GM10266 (cell line): ENCODE data around the gene GBGT1.

Source experiments
- DNase-seq: peaks from one replicate; pipeline ENCODE4 v3.0.0; 2012; ENCODE audit errors: extremely low spot score
- CTCF ChIP-seq: IDR thresholded peaks from 2 replicates; pipeline ENCODE4 v1.5.1; 2012; ENCODE audit warnings: mild to moderate bottlenecking, low read depth; ENCODE audit not compliant: control insufficient read depth, insufficient read depth; ENCODE audit errors: missing control alignments

The GBGT1 gene

DNA sequence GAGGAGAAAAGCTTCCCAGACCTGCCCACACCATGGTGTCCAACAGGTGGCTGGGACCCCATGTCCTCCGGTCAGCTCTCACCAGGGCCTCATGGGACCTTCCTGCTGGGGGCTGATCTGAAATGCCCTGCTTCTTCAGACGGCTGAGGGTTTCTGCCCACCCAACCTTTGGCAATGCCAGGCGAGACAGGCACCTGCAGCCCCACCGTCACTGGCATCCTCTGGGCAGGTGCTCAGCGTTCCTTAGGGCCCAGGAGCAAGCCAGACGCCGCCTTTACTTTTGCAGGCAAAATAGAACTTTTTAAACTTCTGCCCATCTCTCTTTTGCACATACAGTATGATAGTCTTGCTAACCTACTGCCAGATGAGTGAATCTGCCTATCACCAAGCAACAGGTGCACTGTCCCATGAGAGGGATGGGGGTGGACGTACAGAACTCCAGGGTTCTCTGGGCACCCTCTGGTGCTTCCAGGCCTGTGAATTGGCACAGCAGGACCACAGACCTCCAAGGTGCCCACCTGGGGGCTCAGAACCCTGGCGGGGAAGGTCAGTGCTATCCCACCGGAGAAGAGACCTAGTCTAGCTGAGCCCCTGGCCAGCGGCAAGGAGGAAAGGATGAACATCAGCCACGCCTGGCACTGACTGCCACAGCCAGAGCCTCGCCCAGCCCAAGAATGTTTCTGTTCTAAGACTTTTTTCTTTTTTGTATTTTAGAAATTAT is 37.9 kb upstream of the GBGT1 start:
- no peak for DNase-seq
- TF ChIP-seq CTCF, result no peak

DNA sequence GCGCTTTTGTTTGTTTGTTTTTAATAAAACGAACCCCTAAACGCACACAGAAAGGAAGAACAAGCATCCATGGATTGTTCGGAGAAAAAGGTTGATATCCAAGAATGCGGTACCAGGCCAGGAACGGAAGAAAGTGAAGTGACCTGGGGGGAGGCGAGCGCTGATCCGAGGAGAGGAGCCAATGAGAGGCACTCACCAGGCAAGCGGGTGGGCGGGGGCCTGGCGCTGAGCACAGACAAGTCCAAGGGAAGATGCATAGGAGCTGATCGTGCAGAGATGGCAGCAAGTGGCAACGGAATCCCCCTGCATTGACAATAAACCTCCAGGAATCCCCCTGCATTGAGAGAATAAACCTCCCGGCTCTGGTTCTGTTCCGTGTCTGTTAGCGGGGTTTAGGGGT is 36.9 kb upstream of the GBGT1 start:
- no peak for DNase-seq
- no peak for TF ChIP-seq CTCF

DNA sequence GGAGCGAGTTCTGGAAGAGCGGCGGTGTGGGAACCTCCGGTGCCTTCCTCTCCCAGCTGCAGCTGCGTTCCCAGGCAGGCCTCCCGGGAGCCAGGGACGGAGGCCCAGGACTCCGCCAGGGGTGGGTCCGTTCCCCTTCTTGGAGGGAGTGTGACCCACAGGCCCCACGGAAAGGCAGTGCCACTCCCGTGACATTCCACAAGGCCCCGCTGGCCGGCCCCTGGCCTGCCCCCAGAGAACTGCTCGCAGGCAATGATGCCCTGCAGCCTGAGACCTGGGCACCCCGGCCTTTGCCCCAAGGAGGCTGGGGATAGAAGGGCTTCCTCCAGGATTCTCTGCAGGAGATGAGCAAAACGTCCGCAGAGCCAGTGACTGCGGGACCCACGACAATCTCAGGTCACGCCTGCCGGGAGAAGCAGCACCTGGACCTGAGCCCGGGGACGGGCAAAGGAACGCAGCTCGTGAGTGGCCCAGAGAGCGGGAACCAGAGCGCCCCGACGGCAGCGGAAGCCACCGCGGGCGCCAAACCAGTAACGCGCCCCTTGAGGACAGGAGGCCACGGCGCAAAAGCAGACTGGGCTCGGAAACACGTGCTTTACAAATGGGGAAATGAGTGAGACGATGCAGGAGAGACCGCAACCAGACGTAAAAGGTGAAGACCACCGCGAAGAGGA is 36.1 kb upstream of the GBGT1 start:
- DNase-seq, result no peak
- no peak for TF ChIP-seq CTCF

GRCh38 chr9:133195029-133195428 is 31.3 kb upstream of the GBGT1 start:
- DNase-seq, result no peak
- TF ChIP-seq CTCF, result no peak

GRCh38 chr9:133194597-133194996 is 30.9 kb upstream of the GBGT1 start:
- no peak for TF ChIP-seq CTCF
- no peak for DNase-seq

GRCh38 chr9:133191989-133192388 is 28.3 kb upstream of the GBGT1 start:
- no peak for TF ChIP-seq CTCF
- no peak for DNase-seq

DNA sequence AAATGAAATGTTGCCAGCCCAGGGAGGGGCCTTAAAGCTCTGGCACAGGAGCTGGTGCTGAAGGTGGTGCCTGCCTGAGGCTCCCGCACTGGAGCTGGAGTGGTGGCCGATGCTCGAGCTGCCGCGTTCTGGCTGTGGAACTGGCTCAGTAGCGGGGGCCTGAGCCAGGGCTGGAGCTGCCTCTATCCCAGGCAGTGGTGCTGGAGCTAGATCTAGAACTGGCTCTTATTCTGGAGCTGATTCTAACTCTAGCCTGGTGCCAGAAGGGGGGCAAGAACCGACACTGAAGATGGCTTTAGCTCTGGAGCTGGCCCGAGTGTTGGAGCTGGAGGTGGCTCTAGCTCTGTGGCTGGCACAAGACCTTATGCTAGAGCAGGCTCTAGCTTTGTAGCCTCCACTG is 26.1 kb upstream of the GBGT1 start:
- no peak for TF ChIP-seq CTCF
- DNase-seq, result no peak
